ENCODE measurements around the gene WFS1.

WFS1 gene

GRCh38 chr4:6235012-6235411 is 34.6 kb upstream of the WFS1 start:
- no peak for FAIRE-seq

- no peak for FAIRE-seq
Measured at GRCh38 chr4:6235901-6236640, 33.6 kb upstream of the WFS1 start.

DNA sequence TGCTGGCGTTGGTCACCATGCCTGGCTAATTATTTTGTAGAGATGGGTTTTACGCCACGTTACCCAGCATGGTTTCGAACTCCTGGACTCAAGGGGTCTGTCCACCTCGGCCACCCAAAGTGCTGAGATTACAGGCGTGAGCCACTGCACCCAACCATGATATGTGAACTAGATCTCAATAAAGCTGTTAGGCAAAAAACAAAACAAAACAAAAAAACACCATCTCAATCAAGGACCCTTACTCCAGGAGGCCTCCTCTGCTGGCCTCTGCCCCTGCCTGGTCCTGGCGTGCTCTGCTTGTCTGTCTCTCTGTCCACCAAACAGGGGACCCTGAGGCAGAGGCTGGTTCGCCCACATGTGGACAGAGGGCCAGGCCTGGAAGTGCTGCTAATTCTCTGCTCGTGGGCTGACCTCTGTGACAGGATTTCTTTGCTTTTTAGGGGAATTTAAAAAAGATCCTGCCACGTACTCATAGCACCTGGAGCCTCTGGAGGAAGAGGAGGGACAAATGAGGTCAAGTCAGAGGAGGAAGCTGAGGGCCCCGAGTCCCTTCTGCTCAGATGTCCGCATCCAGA is 32.7 kb upstream of the WFS1 start:
- no peak for FAIRE-seq

- no peak for FAIRE-seq
Measured at GRCh38 chr4:6239486-6239885, 30.2 kb upstream of the WFS1 start.

GRCh38 chr4:6239968-6240367 is 29.7 kb upstream of the WFS1 start:
- no peak for FAIRE-seq

GRCh38 chr4:6241062-6241845 is 28.4 kb upstream of the WFS1 start:
- FAIRE-seq = no peak

DNA sequence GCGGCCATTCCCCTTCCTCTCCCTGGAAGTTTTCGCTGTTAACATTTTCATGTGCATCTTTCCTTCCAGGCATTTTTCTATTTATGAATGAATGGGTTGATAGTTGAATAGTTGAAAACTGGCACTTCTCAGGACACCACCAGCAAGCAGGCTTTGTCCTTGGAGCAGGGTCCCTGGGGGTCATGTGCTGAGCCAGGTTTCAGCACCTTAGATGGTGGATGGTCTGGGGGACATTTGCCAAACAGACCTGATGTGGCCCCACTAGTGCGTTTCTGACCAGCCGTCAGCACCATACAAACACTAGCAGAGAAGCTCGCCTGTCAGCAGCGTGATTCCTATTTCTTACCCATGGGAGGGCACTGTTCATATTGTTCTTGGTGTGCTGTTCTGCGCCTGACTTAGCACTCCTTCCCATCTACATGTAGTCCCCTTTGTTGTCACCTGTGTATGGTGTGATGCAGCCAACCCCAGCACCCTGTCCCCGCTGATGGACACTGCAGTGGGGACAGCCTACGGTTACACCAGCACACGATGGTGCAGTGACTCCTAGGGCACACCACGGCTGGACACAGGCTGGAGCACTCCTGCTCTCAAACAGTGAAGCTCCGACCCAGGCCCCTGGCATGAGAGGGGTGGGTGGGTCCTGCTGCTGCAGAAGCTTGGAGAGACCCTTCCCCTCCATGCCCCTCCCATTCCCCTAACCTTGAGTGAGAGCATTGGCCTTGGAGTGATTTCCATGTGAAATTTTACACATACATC is 27.2 kb upstream of the WFS1 start:
- FAIRE-seq = no peak

- no peak for FAIRE-seq
Measured at GRCh38 chr4:6245246-6246169, 24.1 kb upstream of the WFS1 start.

- FAIRE-seq = no peak
Measured at GRCh38 chr4:6246170-6246634, 23.4 kb upstream of the WFS1 start.

GRCh38 chr4:6248394-6248793 is 21.3 kb upstream of the WFS1 start:
- FAIRE-seq = no peak

- FAIRE-seq = peak; percentile 60
Measured at GRCh38 chr4:6250235-6250983, 19.2 kb upstream of the WFS1 start.

- no peak for FAIRE-seq
Measured at GRCh38 chr4:6250984-6251295, 18.7 kb upstream of the WFS1 start.

DNA sequence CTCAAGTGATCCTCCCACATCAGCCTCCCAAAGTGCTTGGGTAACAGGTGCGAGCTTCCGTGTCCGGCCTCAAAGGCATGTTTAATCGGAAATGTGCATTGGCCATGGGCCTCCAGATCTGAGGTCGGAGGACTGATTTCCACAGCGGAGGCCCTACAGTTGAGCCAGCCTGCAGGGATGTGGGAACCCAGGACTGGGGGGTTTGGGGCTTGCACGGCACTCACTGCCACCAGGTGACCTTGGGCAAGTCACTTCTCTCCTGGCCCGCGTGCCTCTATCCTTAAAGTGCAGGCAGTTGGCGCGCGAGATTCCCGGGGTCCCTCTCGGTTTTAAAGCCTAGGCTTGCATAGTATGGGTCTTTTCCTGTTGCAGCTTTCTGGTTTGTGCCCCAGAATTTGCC is 18.3 kb upstream of the WFS1 start:
- FAIRE-seq = no peak

DNA sequence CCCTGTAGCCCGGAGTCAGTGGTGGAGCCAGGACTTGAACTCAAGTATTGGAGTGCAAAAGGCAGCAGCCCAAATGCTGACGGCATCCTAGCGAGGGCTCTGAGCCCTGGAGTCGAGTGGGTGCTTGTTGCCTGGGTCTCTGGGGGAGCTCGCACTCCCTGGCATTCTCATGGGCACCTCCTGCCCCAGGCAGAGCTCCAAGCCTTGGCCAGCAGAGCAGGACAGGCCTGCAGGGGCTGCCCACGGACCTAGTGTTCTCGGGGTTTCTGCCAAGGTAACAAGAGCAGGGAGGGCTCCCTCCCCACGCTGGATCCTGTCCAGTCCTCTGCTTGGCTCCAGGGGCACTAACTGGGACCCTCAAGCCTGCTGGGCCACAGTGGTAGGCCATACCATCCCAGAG is 17.6 kb upstream of the WFS1 start:
- FAIRE-seq = no peak

- FAIRE-seq = no peak
Measured at GRCh38 chr4:6253111-6253510, 16.5 kb upstream of the WFS1 start.

DNA sequence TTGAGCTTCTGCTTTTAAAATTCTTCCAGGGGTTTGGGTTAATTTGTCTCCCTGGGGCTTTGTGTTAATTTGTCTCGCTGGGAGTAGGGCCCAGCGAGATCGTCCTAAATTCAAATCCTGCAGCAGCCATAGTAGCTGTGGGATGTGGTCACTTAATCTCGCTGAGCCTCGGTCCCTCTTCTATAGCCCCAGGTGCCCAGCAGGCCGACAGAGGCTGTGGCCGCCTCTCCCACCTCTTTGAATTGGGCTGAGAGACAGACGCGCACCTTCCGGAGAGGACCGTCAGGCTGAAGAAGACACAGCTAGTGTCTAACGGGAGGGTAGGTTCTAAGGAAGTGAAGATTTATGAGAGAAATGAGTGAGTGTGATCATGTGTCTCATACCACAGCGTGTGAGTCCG is 15.7 kb upstream of the WFS1 start:
- FAIRE-seq = no peak

DNA sequence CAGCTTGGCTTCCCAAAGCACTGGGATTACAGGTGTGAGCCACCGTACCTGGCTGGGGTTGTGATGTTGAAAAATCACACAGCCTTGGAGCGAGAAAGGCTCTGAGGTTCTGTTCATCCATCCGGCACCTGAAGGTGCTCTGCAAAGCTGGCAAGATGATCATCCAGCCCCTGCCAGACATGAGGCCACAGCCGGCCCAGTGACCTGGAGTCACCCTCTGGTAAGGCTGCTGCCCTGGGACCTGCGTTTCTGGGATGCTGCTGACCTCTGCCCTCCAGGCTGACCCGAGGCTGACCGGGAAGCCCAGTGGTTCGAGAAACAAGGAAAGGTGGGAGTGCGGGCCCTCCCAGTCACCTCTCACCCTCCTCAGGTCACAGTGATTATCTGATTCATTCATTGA is 13.5 kb upstream of the WFS1 start:
- no peak for FAIRE-seq

DNA sequence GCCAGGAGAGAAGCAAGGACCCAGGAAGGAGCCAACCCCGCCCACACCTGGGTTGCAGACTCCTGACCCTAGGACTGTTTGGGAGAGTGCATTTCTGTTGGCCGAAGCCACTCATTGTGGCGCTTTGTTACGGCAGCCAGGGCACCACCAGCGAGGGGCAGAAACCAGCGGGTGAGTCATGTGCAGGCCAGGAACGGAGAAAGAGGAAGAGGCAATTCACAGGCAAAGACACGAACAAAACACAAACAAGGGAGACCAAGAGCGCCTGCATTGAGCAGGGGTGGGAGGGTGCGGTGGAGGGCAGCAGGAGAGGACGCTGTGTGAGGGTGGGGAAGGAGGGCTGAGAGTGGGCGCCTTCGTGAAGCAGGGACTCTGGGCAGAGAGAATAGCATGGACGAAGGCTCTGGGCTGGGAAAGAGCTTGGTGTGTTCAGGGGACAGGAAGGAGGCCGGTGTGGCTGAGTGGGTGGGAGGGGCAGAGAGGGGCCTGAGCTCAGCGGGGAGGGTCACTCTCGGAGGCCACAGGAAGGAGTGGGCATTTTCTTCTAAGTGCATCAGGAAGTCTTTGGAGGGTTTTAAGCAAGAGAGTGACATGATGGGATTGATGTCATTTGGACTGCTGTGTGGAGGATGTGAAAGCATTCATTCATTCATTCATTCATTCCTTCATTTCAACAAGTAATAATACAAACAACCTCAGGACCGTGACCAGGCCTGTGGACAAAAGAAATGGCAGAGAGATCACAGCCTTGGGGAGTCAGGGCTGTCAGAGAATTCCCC is 12.2 kb upstream of the WFS1 start:
- FAIRE-seq = no peak

DNA sequence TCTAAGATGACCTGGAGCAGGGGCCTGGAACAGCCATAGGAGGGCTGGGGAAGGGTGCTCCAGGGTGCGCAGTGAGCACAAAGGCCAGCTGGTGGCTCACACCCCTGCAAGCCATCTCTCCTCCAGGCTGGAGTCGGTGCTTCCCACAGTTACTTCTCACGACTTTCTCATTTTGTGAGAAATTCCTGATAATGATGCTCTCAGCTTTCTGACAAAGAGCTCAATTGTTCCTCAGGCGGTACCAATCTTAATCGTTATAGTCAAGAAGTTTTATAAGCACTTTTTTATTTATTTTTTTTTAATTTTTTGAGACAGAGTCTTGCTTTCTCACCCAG is 11.7 kb upstream of the WFS1 start:
- FAIRE-seq = no peak

- FAIRE-seq = no peak
Measured at GRCh38 chr4:6258741-6259140, 10.9 kb upstream of the WFS1 start.

- no peak for FAIRE-seq
Measured at GRCh38 chr4:6259886-6260285, 9.8 kb upstream of the WFS1 start.
